K562 (cell line): ENCODE measurements around the gene CCT8L2. TPM values are rescaled to one million over a fixed set of nuclear protein-coding genes. Genes with fewer than 3 reads are reported as not detected.
A peak's percentile ranks its signal among the peaks of the same experiment; 100 is the strongest.

Source experiments
- ARID2 ChIP-seq: fragments of 450-650 bp; IDR thresholded peaks from 2 replicates; pipeline ENCODE4 v1.6.1; 2017; ENCODE audit warnings: antibody characterized with exemption, mild to moderate bottlenecking
- ARNT ChIP-seq, 2 experiments: fragments of 450-650 bp; IDR thresholded peaks; 2 replicates each; pipeline ENCODE4 v1.6.1; 2016; ENCODE audit warnings: mild to moderate bottlenecking in 1 of 2
- ATF2 ChIP-seq: sonication (generic); formaldehyde crosslinking; IDR thresholded peaks from 2 replicates; pipeline ENCODE4 v1.8.1; 2022; ENCODE audit warnings: missing genetic modification reagents
- ATF4 ChIP-seq: fragments of 450-650 bp; formaldehyde crosslinking; IDR thresholded peaks from 2 replicates; pipeline ENCODE4 v1.4.0; 2022; ENCODE audit warnings: mild to moderate bottlenecking, moderate library complexity
- CBX1 ChIP-seq: sonication (generic); IDR thresholded peaks from 2 replicates; pipeline ENCODE4 v1.6.1; 2016; ENCODE audit warnings: antibody characterized with exemption, low read depth, mild to moderate bottlenecking
- COPS2 ChIP-seq: fragments of 450-650 bp; conservative IDR thresholded peaks from 2 replicates; pipeline ENCODE4 v1.6.1; 2016; ENCODE audit warnings: mild to moderate bottlenecking, moderate library complexity
- CXXC5 ChIP-seq: fragments of 250-450 bp; sonication (Bioruptor Pico); IDR thresholded peaks from 2 replicates; pipeline ENCODE4 v1.8.0; 2022; ENCODE audit warnings: inconsistent platforms, mild to moderate bottlenecking, moderate library complexity
- E4F1 ChIP-seq: fragments of 250-450 bp; sonication (Bioruptor Pico); IDR thresholded peaks from 2 replicates; pipeline ENCODE4 v1.5.0; 2021; ENCODE audit warnings: mild to moderate bottlenecking, borderline replicate concordance
- KLF1 ChIP-seq: fragments of 450-650 bp; IDR thresholded peaks from 2 replicates; pipeline ENCODE4 v1.6.1; 2016; ENCODE audit warnings: missing genetic modification characterization, missing compliant biosample characterization
- MNT ChIP-seq, 2 experiments: fragments of 450-650 bp; conservative IDR thresholded peaks; 2 replicates each; pipeline ENCODE4 v1.6.1; 2017; ENCODE audit warnings: mild to moderate bottlenecking in 2 of 2, moderate library complexity in 2 of 2
- NONO ChIP-seq, 2 experiments: fragments of 200-400 bp in 1 of 2; fragments of 450-650 bp in 1 of 2; formaldehyde crosslinking in 1 of 2; IDR thresholded peaks; 2 replicates each; pipeline ENCODE4 v1.6.1; 2017; ENCODE audit warnings: low read depth in 2 of 2, mild to moderate bottlenecking in 2 of 2, moderate library complexity in 2 of 2, low read length in 1 of 2
- RBM15 ChIP-seq: fragments of 200-400 bp; formaldehyde crosslinking; IDR thresholded peaks from 2 replicates; pipeline ENCODE4 v1.6.1; 2018; ENCODE audit warnings: mild to moderate bottlenecking, low read length, moderate library complexity; ENCODE audit not compliant: insufficient read depth
- ZC3H4 ChIP-seq: sonication (generic); formaldehyde crosslinking; IDR thresholded peaks from 2 replicates; pipeline ENCODE4 v1.9.0; 2021; ENCODE audit warnings: missing genetic modification reagents, borderline replicate concordance
- ZNF282 ChIP-seq: sonication (generic); formaldehyde crosslinking; IDR thresholded peaks from 2 replicates; pipeline ENCODE4 v1.8.1; 2023; ENCODE audit warnings: missing genetic modification reagents
- ZNF609 ChIP-seq: sonication (generic); formaldehyde crosslinking; IDR thresholded peaks from 2 replicates; pipeline ENCODE4 v1.8.1; 2023; ENCODE audit warnings: missing genetic modification reagents, mild to moderate bottlenecking, borderline replicate concordance
- polyA plus RNA-seq, 8 experiments: library from polyadenylated mRNA; depleted of rRNA in 4 of 8; stranded (reverse) in 5 of 8; unstranded in 3 of 8; fragments of >200 nt; fragmentation: Nextera tagmentation in 2 of 8; fragmentation: Illumina TruSeq in 1 of 8; extraction: Ambion mirVana in 2 of 8; extraction: Trizol in 1 of 8; gene quantifications; 2 replicates each; pipeline versions ENCODE4 v1.2.1 to v1.2.3, GENCODE V29; 2011 to 2014; ENCODE audit warnings: inconsistent platforms in 1 of 8, missing spikeins in 1 of 8
- total RNA-seq, 7 experiments: library from RNA; depleted of rRNA in 6 of 7; stranded (reverse); fragments of >200 nt in 6 of 7; fragmentation: Illumina TruSeq in 2 of 7; extraction: Trizol in 2 of 7; gene quantifications; 2 replicates each; pipeline versions ENCODE4 v1.2.1 to v1.2.3, GENCODE V29; 2011 to 2021; ENCODE audit warnings: low replicate concordance in 1 of 7

The CCT8L2 gene
- total and polyA plus RNA-seq, 9 of the 15 experiments (the other 6 are each of a cell fraction or from before 2014, with no cell fraction given), result 0.13 TPM; not detected in 8

GRCh38 chr22:16601437-16602223 is 9.0 kb upstream of the CCT8L2 start (continued):
- TF ChIP-seq MNT (conservative IDR thresholded peaks at IDR 0.05) (peak; percentile 34 to 79; a peak in 3 of 4 replicates), ARID2 (no peak), ARNT (IDR thresholded peaks at IDR 0.05) (no peak), KLF1 (0 out of 2 replicates have a peak, but pooled peaks have one; percentile 31), ZNF609 (CRISPR knock-in tag) (no peak), CXXC5 (peak; percentile 86), ZC3H4 (CRISPR knock-in tag) (0 out of 2 replicates have a peak, but pooled peaks have one; percentile 14), RBM15 (no peak), COPS2 (no peak), ZNF282 (CRISPR knock-in tag) (no peak), ATF4 (no peak), NONO (IDR thresholded peaks at IDR 0.05; ENCODE audit: low read depth in 2 of 2, low read length in 1 of 2) (peak; percentile 55 to 78), E4F1 (CRISPR knock-in tag) (no peak), CBX1 (peak; percentile 19; the same call in 1 of the 2 replicates), ATF2 (CRISPR knock-in tag) (peak; percentile 5; the same call in 1 of the 2 replicates)
